SK-N-SH (cell line): ENCODE data around the gene BPIFB1.

Experiments
- ELF1 ChIP-seq: IDR thresholded peaks from 2 replicates; pipeline ENCODE4 v1.4.0; 2012
- POLR2AphosphoS5 ChIP-seq: IDR thresholded peaks from 2 replicates; pipeline ENCODE4 v1.6.1; 2012; ENCODE audit warnings: low read depth, low read length
- TF ChIP-seq, protein P1 (sequence below): fragments of 200-600 bp; sonication (generic); IDR thresholded peaks from 2 replicates; pipeline ENCODE4 v1.6.1; 2017; ENCODE audit warnings: antibody characterized with exemption, mild to moderate bottlenecking, moderate library complexity
- TF ChIP-seq, protein P2 (sequence below): IDR thresholded peaks from 2 replicates; pipeline ENCODE4 v1.4.0; 2012; ENCODE audit warnings: low read depth, borderline replicate concordance

DNA sequence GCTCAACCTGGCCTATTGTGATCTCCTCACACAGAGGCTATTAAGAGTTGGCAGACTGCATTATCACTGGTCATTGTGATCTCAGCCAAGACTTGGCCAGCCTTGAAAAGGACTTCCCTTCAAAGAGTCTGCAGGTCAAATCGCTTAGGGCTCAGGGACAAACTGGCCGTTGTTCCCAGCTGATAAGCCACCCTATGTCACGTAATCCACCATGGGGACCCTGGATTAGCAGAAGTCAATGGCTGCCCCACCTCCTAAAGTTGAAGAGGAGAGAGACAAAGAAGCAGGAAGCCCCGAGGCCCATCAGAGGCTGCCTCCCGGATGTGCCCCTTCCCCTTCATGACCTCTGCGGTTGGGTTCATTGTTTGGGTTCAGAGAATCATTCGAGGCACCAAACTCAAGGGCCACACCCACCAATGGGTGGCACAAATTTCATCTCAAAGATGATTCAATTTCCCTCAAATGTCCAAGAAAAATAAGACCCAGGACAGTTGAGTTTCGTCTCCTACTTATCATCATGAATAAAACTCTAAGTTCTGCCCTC lies 56.6 kb downstream of the BPIFB1 start:
- TF ChIP-seq, protein P1, sequence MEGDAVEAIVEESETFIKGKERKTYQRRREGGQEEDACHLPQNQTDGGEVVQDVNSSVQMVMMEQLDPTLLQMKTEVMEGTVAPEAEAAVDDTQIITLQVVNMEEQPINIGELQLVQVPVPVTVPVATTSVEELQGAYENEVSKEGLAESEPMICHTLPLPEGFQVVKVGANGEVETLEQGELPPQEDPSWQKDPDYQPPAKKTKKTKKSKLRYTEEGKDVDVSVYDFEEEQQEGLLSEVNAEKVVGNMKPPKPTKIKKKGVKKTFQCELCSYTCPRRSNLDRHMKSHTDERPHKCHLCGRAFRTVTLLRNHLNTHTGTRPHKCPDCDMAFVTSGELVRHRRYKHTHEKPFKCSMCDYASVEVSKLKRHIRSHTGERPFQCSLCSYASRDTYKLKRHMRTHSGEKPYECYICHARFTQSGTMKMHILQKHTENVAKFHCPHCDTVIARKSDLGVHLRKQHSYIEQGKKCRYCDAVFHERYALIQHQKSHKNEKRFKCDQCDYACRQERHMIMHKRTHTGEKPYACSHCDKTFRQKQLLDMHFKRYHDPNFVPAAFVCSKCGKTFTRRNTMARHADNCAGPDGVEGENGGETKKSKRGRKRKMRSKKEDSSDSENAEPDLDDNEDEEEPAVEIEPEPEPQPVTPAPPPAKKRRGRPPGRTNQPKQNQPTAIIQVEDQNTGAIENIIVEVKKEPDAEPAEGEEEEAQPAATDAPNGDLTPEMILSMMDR: no peak
- TF ChIP-seq POLR2AphosphoS5 (no peak), ELF1 (no peak)
- TF ChIP-seq, protein P2, sequence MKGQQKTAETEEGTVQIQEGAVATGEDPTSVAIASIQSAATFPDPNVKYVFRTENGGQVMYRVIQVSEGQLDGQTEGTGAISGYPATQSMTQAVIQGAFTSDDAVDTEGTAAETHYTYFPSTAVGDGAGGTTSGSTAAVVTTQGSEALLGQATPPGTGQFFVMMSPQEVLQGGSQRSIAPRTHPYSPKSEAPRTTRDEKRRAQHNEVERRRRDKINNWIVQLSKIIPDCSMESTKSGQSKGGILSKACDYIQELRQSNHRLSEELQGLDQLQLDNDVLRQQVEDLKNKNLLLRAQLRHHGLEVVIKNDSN: no peak
